Activated T-helper 17 cell treated with anti-CD3 and anti-CD28 coated beads, Interleukin-2, amount 50 U/mL, for 72 hours (primary cell): Measurements from ENCODE around the gene STK16. TPM values are rescaled to one million over a fixed set of nuclear protein-coding genes. Genes with fewer than 3 reads are reported as not detected.

Source experiments
- ATAC-seq: fragments of 150-1000 bp; cut with Tn5 transposase; replicated peaks from 2 replicates; pipeline ENCODE4 v1.10.0; 2021; ENCODE audit warnings: mild to moderate bottlenecking, moderate library complexity
- H3K27ac Mint-ChIP-seq: one replicate; pipeline ENCODE4 v1.8.0; 2022; ENCODE audit warnings: mixed read lengths
- H3K27me3 Mint-ChIP-seq: one replicate; pipeline ENCODE4 v1.8.0; 2022; ENCODE audit warnings: mixed read lengths
- H3K36me3 Mint-ChIP-seq: one replicate; pipeline ENCODE4 v1.8.0; 2022; ENCODE audit warnings: low read depth, mild to moderate bottlenecking, mixed read lengths
- H3K4me1 Mint-ChIP-seq: one replicate; pipeline ENCODE4 v1.8.0; 2022; ENCODE audit warnings: mixed read lengths
- H3K4me3 Mint-ChIP-seq: one replicate; pipeline ENCODE4 v1.8.0; 2022; ENCODE audit warnings: mild to moderate bottlenecking, mixed read lengths
- H3K9me3 Mint-ChIP-seq: one replicate; pipeline ENCODE4 v1.8.0; 2022; ENCODE audit warnings: mixed read lengths
- total RNA-seq, 2 donors: library from RNA; stranded (reverse); gene quantifications; one replicate each; pipeline ENCODE4 v1.2.3, GENCODE V29; 2022

Gene STK16
- total RNA-seq, 2 donors from 2014 or later, result 22.0 to 30.3 TPM

- no peak for ATAC-seq
- Mint-ChIP-seq H3K36me3 (no peaks in the 10 kb centered on the region), H3K4me3 (no peak overlapping the region), H3K27me3 (peaks cover 5% of the 10 kb centered on the region), H3K27ac (no peak overlapping the region), H3K4me1 (no peaks in the 10 kb centered on the region), H3K9me3 (no peaks in the 10 kb centered on the region)
These were observed 21.0 kb downstream of the STK16 start for GRCh38 chr2:219266232-219266631.

DNA sequence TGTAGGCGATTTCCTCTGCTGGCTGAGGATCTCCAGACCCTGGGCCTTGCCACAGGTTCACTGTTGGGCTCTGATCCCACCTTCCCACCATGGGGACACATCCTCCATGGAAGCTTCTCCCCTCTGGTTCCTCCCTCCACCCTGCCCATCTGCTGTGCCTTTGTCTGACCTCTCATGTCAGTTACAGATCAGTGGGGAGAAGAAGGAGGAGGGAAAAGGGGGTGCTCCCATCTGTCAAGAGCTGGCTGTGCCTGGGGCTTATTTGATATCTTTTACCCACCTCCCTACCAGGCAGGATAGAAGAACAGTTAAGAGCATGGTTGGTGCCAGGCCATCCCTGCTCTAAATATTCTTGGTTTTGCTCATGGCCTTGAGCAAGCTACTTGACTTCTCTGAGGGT, 21.6 kb downstream of the STK16 start:
- no peak for ATAC-seq
- no peaks in the 10 kb centered on the region for H3K4me1 Mint-ChIP-seq
- no peak overlapping the region for H3K27ac Mint-ChIP-seq
- H3K36me3 Mint-ChIP-seq, result no peaks in the 10 kb centered on the region
- H3K4me3 Mint-ChIP-seq, result no peak overlapping the region
- H3K27me3 Mint-ChIP-seq, result peaks cover under 1% of the 10 kb centered on the region
- H3K9me3 Mint-ChIP-seq, result no peaks in the 10 kb centered on the region

- ATAC-seq, result no peak
These were observed 23.0 kb downstream of the STK16 start for GRCh38 chr2:219268294-219268693.

DNA sequence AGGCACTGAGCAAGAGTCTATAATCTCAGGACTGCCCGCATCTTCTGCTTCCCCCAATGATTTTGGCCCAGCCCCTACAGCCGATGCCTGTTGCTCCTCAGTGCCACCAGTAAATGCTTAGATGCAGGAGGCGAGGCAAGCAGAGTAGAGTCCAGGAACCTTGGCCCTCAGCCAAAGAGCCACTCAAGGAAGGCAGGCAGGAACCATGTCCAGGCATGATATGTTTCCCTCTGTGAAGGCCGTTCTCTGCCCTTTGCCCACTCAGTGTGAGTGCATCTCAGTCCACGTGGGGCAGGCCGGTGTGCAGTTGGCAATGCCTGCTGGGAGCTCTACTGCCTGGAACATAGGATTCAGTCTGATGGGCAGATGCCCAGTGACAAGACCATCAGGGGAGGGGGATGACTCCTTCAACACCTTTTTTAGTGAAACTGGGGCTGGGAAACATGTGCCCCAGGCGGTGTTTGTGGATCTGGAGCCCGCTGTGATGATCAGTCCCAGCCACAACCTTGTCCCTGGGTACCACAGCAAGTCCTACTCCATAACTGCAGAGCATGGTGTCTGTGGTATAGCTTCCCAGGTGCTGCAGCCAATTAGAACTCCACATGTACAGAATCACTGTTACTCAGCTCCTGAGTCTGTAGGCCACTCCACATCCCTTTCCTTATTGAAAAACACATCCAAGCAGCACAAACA, 24.2 kb downstream of the STK16 start:
- Mint-ChIP-seq H3K36me3 (no peaks in the 10 kb centered on the region), H3K27me3 (no peaks in the 10 kb centered on the region), H3K9me3 (no peaks in the 10 kb centered on the region), H3K4me1 (no peaks in the 10 kb centered on the region), H3K27ac (no peak overlapping the region), H3K4me3 (no peak overlapping the region)
- no peak for ATAC-seq

More at GRCh38 chr2:219268294-219268693, 23.0 kb downstream of the STK16 start:
- Mint-ChIP-seq H3K4me3 (no peak overlapping the region), H3K9me3 (no peaks in the 10 kb centered on the region), H3K27me3 (no peaks in the 10 kb centered on the region), H3K4me1 (no peaks in the 10 kb centered on the region), H3K36me3 (no peaks in the 10 kb centered on the region), H3K27ac (no peak overlapping the region)

DNA sequence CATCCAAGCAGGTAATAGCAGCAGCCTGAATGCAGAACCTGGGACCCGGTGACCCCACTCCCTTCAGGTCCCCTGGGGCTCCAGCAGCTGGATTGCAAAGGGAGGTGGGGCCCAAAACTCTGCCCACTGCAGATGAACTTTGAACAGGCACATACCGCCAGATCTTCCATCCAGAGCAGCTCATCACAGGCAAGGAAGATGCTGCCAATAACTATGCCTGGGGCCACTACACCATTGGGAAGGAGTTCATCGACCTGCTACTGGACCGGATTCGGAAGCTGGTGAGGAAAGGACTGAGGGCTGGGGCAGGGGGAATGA, 24.7 kb downstream of the STK16 start:
- no peak for ATAC-seq
- no peak overlapping the region for H3K4me3 Mint-ChIP-seq
- H3K4me1 Mint-ChIP-seq, result no peaks in the 10 kb centered on the region
- no peaks in the 10 kb centered on the region for H3K36me3 Mint-ChIP-seq
- H3K27me3 Mint-ChIP-seq, result no peaks in the 10 kb centered on the region
- H3K27ac Mint-ChIP-seq, result no peak overlapping the region
- no peaks in the 10 kb centered on the region for H3K9me3 Mint-ChIP-seq

GRCh38 chr2:219271021-219271420, 25.7 kb downstream of the STK16 start:
- no peaks in the 10 kb centered on the region for H3K36me3 Mint-ChIP-seq
- no peaks in the 10 kb centered on the region for H3K4me1 Mint-ChIP-seq
- no peak overlapping the region for H3K27ac Mint-ChIP-seq
- H3K27me3 Mint-ChIP-seq, result no peaks in the 10 kb centered on the region
- H3K4me3 Mint-ChIP-seq, result no peak overlapping the region
- H3K9me3 Mint-ChIP-seq, result no peaks in the 10 kb centered on the region
- ATAC-seq, result no peak

DNA sequence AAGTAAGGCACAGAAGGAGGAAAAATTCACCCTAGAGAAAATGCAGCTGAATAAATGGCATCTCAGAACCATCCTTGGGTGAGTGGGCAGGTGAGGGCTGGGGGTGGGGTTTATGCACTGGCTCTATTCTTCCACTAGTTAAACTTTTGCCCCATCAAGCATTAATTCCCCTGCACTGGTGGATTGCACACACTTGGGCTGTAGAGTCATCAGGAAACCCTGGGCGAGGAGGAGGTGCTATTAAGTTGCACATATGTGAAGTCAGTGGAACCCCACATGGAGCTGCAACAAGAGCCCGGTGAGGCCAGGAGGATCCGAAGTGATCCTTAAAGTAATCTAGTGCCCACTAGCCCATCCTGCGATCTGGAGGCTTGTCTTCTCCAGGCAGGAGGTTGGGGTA, 27.1 kb downstream of the STK16 start:
- H3K27me3 Mint-ChIP-seq, result no peaks in the 10 kb centered on the region
- H3K27ac Mint-ChIP-seq, result no peak overlapping the region
- H3K36me3 Mint-ChIP-seq, result no peaks in the 10 kb centered on the region
- H3K4me1 Mint-ChIP-seq, result no peaks in the 10 kb centered on the region
- no peaks in the 10 kb centered on the region for H3K9me3 Mint-ChIP-seq
- no peak for ATAC-seq
- H3K4me3 Mint-ChIP-seq, result no peak overlapping the region

DNA sequence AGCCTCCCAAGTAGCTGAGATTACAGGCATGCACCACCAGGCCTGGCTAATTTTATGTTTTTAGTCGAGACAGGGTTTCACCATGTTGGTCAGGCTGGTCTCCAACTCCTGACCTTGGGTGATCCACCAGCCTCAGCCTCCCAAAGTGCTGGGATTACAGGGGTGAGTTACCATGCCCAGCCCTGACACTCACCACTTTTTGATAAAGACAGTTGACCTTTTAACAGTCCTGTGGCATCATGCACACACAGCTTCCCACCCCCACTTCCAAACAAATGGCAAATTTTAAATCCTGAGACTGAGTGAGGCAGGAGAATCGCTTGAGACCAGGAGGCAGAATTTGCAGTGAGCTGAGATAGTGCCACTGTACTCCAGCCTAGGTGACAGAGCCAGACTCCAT, 27.7 kb downstream of the STK16 start:
- Mint-ChIP-seq H3K27ac (no peak overlapping the region), H3K9me3 (no peaks in the 10 kb centered on the region), H3K4me3 (no peak overlapping the region), H3K36me3 (no peaks in the 10 kb centered on the region), H3K4me1 (peaks cover 4% of the 10 kb centered on the region), H3K27me3 (no peaks in the 10 kb centered on the region)
- peak; percentile 31 for ATAC-seq

GRCh38 chr2:219273937-219274336, 28.7 kb downstream of the STK16 start:
- no peaks in the 10 kb centered on the region for H3K9me3 Mint-ChIP-seq
- ATAC-seq, result no peak
- no peak overlapping the region for H3K27ac Mint-ChIP-seq
- peaks cover 7% of the 10 kb centered on the region for H3K4me1 Mint-ChIP-seq
- no peaks in the 10 kb centered on the region for H3K36me3 Mint-ChIP-seq
- no peaks in the 10 kb centered on the region for H3K27me3 Mint-ChIP-seq
- no peak overlapping the region for H3K4me3 Mint-ChIP-seq

DNA sequence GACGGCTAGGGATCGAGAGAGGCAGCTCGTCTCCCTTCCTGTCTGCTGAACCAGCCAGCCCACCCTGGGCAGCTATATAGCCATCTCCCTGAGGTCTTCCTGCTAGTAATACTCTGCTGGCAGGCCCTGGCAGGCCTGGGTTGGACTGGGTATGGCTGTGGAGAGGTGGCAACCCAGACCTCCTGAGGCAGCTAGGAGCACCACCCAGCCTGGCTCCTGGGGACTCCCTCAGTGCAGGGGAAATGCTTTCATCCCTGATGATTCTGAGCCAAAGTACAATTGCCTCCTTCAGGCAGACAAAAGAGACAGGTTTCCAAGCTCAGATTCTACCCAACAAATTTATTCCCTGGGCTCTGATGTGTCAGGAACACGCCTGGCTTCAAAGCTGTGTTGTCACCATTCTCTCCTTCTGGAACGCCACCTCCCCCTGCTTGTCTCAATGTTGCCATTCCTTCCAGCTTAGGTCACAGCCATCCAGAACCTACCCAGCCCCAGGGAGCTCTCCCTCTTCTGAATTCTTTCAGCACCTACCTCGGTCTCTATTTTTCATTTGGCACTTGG, 29.2 kb downstream of the STK16 start:
- Mint-ChIP-seq H3K4me3 (no peak overlapping the region), H3K27me3 (no peaks in the 10 kb centered on the region), H3K9me3 (no peaks in the 10 kb centered on the region), H3K27ac (no peak overlapping the region), H3K36me3 (peaks cover 1% of the 10 kb centered on the region), H3K4me1 (peaks cover 7% of the 10 kb centered on the region)
- no peak for ATAC-seq

GRCh38 chr2:219277703-219278654, 32.7 kb downstream of the STK16 start:
- Mint-ChIP-seq H3K36me3 (peaks cover 36% of the 10 kb centered on the region), H3K9me3 (no peaks in the 10 kb centered on the region), H3K27ac (peak overlapping the region; percentile 90), H3K27me3 (no peaks in the 10 kb centered on the region), H3K4me3 (peak overlapping the region; percentile 87), H3K4me1 (peaks cover 21% of the 10 kb centered on the region)
- ATAC-seq, result peak; percentile 6

GRCh38 chr2:219278655-219279150, 33.4 kb downstream of the STK16 start:
- no peak for ATAC-seq
- Mint-ChIP-seq H3K27ac (peak overlapping the region; percentile 90), H3K4me3 (peak overlapping the region; percentile 87), H3K9me3 (no peaks in the 10 kb centered on the region), H3K27me3 (no peaks in the 10 kb centered on the region), H3K36me3 (peaks cover 44% of the 10 kb centered on the region), H3K4me1 (peaks cover 24% of the 10 kb centered on the region)

- H3K9me3 Mint-ChIP-seq, result no peaks in the 10 kb centered on the region
- no peaks in the 10 kb centered on the region for H3K27me3 Mint-ChIP-seq
- H3K4me3 Mint-ChIP-seq, result peak within 1 kb of the TSS; percentile 87
- H3K27ac Mint-ChIP-seq, result peak within 1 kb of the TSS; percentile 96
- H3K4me1 Mint-ChIP-seq, result peaks cover 24% of the 10 kb centered on the region
- ATAC-seq, result peak; percentile 88
- H3K36me3 Mint-ChIP-seq, result peaks cover 50% of the 10 kb centered on the region
These were observed 34.1 kb downstream of the STK16 start, which contains the start of gene DNAJB2 for GRCh38 chr2:219279151-219279915. Gene DNAJB2 (plus strand): TSS chr2:219279366. CDS start chr2:219279834, 468 bp downstream.

DNA sequence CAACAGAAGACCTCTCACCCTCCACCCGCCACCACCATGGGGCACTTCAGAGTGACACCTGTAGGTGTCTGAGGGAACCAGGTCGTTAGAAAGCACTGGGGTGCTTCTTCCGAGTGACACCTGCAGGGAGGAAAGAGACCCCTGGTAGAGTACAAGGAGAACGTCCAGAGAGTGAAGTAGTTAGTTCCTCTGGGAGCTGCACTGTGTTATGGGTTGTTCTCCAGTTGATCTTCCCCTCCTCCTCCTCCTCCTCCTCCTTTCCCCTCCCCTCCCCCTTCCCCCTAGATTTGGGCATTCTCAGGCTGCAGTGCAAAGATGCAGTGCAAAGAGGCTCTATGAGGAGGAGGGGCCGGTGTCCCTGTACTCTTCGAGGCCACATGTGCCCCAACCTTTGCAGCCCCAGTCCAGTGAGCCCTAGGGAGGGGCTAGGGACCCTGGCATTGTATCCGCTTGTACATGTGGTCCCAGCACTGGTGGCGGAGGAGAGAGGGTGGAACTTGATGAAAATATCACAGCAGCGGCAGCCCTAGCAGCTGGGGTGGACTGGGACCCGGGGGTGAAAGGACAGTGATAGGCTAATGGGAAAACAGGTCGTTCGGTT, 34.7 kb downstream of the STK16 start:
- Mint-ChIP-seq H3K4me1 (peaks cover 24% of the 10 kb centered on the region), H3K9me3 (no peaks in the 10 kb centered on the region), H3K4me3 (peak overlapping the region; percentile 87), H3K36me3 (peaks cover 50% of the 10 kb centered on the region), H3K27ac (peak overlapping the region; percentile 96), H3K27me3 (no peaks in the 10 kb centered on the region)
- no peak for ATAC-seq
